ENCODE measurements around the gene SEPTIN12.

SEPTIN12 gene, protein sequence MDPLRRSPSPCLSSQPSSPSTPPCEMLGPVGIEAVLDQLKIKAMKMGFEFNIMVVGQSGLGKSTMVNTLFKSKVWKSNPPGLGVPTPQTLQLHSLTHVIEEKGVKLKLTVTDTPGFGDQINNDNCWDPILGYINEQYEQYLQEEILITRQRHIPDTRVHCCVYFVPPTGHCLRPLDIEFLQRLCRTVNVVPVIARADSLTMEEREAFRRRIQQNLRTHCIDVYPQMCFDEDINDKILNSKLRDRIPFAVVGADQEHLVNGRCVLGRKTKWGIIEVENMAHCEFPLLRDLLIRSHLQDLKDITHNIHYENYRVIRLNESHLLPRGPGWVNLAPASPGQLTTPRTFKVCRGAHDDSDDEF

DNA sequence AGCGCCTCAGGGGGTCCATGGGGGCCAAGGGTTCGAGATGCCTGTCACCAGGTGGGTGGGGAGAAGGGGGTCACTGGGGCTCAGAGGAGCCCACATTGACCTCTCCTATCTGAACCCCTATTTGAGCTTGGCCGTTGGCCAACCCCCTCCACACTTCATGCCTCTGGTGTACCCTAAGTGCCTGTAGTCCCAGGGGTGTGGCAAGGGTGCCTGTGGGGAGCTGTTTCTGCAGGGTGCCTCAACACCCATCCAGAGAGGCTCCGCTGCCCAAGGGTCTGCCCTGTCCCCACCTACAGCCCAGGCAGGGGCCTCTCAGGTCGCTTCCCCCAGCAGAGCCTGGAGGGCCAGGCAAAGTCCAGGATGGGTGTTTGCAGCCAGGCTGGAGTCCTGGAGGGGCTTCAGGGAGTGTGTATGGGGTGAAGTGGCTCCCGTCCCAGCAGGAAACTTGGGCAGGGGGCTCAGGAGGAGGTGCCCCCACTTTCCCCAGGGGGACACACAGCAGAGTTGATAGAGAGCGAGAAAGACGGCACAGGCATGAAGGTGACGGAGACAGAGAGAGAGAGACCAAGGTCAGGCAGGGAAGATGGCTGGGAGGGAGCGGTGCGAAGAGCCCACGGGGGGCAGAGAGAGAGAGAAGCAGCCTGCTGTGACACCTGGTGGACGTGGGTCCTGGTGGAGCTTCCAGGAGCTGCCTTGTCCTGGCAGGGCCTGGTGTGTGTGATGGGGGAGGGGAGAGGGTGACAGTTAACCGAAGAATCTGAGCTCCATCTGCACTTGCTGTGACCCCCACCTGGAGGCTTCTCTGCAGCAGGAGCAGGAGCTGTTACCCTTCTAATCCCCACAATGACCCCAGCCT lies at the start of gene SEPTIN12:
Gene SEPTIN12 (minus strand): TSS at position 719 of the 856 bp plus-strand sequence. CDS start 700 bp downstream, at position 19.
- DNase-seq: peak; percentile 30

DNA sequence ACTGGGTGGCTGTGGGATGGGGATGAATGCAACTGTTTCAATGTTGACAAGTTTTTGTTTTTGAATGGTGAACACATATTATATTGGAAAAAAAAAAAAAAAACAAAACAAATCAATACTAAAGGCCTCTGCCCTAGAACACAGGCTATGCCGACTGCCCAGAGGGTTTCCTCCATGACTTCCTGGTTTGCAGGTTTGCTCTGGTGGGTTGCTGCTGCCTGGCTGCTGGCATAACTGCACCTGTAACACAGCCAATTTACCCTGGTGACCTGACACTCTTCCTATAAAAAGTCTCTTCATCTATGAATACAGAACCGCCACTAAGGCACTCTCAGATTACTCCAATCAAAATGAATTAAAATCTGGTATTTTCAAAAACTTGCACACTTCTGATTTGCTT lies 48.6 kb upstream of the SEPTIN12 start:
- no peak for DNase-seq

DNA sequence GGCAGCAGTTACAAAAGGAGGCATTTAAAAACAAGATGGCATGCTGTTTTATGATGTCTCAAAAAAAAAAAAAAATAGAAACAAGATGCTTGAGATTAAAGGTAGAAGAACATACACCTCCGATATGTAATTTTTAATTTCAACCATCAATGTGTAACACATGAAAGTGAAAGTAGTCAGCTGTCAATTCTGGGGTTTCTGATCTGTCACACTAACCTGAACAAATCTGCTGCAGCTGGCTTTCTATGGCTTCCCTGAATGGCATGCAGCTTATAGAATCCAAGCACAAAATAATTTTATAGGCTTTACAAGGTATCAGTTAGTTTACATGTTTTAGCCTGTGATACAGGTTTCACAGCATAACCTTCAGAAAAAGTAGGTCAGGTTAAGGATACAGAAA lies 45.4 kb upstream of the SEPTIN12 start:
- no peak for DNase-seq

DNA sequence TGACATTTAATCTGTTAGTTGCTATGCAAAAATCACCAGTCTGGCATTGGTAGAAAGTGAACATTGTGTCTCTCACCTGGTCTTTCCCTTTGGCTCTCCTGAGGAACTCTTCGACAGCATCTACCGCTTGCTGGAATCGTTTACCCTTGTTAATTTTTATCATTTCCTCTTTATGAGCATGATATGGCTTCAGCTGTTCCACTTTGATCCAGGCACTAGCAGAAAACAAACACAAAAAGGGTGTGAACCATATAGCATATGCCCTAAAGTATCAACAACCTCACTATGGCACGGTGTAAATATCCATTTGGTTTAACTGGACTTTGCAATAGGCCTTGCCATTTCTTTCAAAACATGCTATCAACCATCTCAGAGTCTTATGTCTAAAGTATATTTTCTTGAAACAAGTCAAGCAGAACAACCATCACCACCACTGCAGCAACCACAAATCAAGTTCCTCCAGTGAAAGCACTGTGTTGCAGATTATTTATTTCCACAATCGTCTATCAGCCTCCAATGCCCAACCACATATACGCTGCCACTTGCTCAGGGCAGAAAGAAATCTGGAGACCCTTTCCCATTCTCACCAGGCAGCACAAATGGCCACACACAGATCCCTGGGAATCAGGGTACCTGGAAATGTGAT lies 44.7 kb upstream of the SEPTIN12 start:
- no peak for DNase-seq

DNA sequence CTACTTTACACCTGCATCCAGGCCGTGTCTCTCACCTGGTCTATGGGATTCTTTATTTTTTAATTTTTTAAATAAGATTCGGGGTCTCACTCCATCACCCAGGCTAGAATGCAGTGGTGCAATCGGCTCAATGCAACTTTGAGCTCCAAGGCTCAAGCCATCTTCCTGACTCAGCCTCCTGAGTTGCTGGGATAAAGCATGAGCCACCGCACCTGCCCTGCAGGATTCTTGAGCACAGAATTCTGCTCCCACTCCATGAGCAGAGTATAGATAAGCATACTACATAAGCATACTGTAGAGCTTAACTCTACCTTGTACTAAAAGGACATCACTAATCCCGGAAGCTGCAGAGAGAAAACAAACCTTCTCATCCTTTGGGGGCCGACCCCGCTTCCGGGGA lies 43.5 kb upstream of the SEPTIN12 start:
- no peak for DNase-seq

DNA sequence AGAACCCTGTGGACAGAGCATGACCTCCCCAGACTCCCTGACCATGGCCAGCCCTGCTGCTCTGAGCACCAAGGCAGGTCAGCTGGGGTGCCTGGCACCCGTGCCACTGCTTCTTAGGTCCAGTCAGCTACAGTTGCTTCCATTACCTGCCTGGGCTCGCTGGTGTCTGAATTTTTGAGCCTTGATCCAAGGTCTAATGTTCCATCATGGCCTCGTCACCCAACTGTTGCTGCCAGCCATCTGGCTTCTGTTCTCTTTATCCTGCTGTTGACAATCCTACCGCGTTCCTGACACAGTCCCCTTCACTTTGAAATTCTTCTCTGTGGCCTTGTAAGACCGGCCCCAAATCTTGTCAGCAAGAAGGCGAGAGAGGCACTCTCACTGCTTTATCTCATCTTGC lies 42.3 kb upstream of the SEPTIN12 start:
- no peak for DNase-seq

DNA sequence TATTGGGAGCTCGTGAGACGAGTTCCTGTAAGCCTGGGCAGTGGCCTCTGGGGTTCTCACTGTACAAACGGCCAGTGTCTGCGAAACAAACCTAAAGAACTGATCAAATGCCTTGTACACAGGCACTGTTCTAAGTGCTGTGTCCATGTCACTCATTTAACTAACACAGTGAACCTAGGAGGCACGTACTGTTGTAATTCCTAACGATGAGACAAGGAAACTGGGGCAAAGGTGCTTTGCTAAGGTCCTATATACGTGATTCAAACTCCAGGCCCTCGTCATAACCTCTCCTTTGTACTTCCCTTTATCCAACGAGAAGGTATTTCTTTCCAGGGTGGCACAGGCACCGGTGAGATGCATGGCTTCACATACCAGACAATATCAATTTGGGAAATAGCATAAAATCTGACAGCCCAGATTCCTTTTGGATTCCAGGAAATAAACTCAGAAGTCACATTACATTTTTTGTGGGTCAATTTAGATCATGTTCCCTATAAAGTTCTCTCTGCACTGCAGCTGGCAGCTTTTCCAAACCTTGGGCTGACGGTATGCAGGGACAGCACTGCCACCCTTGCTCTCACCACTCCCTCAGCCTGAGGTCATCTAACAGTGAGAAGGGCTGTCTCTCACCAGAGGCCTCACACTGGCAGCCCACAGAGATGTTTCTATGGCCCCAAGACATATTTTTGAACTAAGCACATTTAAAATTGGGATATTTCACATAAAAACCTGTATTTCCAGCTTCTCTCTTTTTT lies 40.6 kb upstream of the SEPTIN12 start:
- DNase-seq: no peak

DNA sequence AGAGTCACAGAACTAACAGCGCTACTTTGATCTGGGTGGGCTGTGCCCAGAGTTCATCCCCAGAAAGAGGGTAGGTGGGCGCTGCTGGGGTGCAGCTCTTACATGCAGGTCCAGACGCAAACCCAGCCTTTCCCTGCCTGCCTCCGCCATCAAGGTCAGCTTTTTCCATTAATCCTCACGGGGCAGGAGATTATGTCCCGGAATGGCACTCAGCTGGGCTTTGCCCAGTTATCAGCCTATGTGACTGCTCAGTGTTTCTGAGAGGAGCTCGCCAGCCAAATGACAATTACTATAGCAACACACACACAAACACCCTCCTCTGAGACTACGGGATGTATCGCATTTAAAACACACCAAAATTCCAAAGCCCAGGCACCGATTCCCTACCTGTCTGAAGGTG lies 38.8 kb upstream of the SEPTIN12 start:
- DNase-seq: no peak

DNA sequence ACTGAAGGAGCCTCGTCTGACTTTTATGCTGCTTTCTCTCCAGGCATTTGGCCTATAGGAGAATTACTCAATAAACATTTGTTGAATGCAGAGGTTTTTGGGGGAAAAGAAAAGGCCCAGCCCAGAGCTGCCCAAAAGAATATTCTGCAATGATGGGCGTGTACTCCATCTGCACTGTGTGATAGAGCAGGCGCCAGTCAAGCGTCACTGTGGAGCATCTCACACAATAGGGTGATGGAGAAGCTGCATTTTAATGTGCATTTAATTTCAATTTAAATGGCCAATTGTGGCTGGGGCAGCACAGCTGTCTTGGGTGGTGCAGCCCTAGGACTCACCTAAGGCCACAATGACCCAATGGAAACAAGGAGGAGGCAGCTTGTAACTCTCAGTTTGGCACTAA lies 38.4 kb upstream of the SEPTIN12 start:
- no peak for DNase-seq

DNA sequence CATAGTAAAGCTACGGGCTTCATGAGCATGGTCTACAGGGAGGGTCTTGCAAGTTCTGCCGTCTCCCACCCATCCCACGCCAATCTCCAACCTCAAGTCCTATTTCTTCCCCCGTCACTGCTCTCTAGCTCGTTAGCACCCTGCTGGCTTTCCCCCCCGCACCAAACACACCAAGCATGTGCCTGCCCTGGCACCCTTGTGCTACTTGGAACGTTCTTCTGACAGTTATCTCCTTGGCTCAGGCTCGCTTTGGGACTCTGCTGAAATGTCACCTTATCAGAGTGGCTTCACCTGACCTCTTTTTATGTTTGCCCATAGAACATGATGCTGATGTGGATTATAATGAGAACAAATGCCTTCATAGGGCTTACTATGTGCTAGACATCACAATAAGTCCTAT lies 37.1 kb upstream of the SEPTIN12 start:
- no peak for DNase-seq

DNA sequence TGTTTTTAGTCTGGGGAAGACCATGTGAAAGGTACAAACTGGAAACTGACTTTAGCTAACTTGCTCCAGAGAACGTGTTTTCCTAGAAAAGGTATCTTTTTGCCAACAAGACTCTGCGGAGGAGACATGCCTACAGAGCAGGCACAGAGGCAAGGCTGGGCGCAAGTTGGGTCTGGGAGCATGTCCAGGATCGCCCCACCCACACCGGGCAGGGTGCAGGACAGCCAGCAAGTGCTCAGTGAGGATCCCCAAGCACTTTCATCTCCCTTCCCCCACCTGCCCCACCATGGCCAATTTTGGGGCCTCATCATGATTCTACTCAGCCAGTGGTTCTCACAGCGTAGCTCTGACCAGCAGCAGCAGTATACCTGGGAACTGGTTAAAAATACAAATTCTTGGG lies 32.5 kb upstream of the SEPTIN12 start:
- no peak for DNase-seq

DNA sequence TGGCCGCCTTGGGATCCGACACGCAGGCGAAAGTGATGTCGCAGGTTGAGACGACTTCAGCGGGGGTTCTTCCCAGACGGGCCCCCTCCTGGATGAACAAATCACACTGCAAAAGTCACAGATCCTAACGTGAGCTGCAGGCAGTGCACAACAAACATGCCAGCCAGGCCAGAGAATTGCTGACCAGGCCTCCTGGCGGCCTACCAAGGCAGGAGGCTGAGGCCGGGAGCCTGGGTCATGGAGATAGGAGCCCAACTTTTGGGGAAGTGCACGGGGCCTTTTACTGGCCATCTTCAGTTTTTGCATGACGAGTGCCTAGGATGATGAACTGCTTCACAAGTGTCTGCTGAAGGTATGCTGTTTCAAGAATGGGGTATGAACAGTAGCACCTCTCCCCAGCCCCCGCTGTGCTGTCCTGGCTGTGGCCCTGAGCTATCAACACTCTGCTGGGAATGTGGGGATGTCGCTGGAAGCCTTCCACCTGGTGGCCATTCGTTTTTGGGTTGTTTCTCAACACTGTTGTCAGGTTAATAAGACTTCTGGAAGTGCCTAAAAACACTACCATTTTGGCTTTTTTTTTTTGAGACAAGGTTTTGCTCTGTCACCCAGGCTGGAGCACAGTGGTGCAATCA lies 26.5 kb upstream of the SEPTIN12 start:
- DNase-seq: no peak

DNA sequence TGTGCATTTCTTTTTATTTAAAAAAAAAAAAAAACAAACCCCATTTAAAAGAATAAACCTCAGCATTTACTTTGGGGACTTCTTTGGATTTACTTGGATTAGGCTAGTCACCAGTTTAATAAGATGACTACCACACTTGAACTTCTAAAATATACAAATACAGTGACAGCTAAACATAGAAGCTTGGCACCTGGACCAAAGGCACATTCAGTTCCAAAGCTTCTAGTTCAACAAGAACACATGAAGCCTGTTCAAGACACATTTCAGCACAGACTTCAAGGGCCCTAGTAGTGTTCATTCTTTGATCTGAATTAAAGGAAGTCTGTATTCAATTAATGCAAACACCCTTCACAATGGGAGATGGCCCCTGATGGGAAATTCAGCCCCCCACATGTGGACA lies 25.9 kb upstream of the SEPTIN12 start:
- DNase-seq: no peak

DNA sequence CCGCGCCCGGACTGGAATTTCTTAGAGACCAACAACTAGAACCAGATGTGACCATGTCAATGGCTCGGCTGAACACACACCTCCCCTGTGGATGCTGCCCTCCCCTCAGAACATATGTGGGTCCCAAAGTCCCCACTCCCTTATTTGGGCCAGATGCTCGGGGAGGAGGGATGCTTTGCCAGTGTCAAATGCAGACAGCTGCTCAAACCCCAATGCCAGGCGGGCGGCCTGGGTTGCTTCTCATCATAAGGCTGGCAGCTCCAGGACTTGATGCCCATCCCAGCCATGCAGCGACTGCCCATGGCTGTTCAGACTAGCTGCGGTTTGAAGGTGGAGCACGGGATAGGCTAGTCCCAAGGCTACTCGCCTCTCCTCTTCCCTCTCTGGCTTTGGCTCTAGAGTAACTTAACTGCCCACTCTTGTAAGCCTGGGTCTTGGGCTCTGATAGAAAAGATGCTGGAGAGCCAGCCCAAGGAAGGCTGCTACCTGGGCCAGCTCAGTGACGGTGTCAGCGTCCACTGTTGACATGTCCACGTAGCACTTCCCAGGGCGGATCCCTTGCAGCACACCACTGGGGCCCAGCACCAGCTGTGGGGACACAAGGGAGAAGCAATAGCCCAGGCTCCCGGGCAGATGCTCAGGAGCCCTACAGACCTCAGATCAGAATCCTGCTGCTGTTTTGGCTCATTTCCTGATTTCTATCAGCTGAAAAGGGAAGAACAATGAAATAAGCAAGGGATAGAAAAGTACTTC lies 25.3 kb upstream of the SEPTIN12 start:
- DNase-seq: no peak

DNA sequence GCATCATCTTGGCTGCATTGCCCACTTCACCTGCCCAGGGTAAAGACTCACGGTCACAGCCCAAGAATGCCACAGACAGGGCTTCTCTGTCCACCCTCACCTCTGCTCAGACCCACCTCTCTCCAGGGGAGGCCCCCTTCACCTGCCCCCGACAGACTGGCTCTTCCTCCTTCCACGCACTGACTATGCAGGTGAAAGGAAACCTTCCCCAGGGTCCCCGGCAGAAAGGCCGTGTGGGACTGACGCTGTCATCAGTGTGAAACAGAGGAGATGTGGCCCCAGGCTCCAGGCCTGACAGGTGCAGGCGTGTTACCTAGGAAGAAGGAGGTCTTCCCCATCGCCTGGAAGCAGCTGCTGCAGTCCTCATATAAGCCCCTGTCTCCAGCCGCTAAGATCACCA lies 23.6 kb upstream of the SEPTIN12 start:
- no peak for DNase-seq

DNA sequence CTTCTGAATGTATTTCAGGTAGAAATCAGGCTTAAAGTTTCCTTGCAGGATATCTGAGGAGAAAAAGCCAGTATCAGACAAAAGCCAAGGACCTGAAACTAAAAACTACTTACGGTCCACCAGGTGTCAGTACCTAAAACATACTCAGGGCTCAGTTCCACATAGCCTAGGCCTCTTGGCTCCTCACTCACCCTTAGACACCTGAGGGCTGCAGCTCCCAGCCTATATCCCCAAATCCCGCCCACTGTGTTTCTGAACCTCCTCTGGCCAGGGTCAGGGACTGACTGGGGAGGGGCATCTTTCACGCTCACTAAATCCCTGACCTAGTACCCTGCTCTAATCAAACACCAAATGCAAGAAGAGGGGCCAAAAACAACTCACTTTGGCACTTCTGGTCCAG lies 23.1 kb upstream of the SEPTIN12 start:
- DNase-seq: no peak

DNA sequence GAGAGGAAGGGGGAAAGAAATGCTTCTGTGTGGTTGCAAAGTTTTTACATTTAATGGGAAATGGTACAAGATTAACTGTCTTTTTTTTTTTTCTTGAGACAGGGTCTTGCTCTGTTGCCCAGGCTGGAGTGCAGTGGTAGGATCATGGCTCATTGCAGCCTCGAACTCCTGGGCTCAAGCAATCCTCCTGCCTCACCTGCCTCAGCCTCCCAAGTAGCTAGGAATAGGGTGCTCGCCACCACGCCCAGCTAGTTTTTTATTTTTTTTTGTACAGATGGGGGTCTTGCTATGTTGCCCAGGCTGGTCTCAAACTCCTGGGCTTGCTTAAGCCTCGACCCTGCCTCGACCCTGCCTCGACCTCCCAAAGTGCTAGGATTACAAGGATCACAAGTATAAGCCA lies 18.1 kb upstream of the SEPTIN12 start:
- DNase-seq: no peak

DNA sequence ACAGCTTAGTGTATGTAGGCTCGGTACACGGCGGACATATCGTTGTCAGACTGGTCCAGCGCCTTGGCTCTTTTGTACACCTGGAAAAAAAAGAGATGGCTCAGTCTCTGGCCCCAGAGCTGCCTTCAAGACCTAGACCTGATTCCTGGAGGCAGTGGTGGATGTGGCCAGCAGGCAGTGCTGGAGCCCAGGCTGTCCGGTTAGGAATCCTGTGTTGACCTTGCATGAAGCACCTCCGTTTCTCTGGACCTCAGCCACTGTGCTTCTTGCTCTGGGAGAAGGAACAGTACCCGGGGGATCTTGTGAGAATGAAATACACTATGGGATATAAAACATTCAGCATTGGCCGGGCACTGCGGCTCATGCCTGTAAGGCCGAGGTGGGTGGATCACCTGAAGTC lies 17.1 kb upstream of the SEPTIN12 start:
- no peak for DNase-seq

DNA sequence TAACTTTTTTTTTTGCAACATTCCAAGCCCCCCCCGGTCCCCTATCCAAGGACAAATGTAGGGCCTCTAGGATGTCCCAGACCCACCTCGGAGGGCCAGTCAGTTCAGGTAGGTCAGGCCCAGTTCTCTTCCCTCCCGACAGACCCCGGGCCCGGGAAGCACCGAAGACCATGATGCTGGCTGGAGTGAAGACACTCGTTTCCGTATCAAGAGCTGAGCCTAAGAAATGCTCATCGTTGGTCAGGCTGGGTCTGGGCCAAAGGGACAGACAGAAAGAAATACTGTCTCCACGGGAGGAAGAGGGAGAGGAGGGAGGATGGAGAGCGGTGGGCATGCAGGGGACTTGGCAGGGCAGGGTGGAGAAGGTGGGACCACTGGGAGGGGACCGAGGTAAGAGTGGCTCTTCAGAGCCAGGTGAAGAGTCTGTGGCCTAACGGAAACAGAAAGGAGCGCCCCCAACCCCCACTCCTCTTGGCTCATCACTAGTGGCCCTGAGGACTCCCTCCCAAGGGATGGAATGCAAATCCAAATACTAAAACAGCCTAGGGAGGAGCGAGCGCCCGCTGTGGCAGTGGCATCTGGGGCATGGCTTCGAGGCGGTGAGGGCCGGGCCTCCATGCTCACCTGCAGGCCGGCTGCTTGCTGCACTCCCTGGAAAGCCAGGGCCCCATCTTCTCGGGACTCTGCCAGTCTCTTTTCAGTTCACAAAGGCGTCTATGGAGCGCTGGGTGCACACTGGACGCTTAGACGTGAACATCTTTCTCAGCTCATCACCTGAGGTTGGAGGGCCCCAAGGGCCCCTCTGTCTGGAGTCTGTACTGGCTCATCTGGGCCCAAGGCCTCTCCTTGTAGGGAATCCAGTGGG lies 16.0 kb upstream of the SEPTIN12 start:
- no peak for DNase-seq

DNA sequence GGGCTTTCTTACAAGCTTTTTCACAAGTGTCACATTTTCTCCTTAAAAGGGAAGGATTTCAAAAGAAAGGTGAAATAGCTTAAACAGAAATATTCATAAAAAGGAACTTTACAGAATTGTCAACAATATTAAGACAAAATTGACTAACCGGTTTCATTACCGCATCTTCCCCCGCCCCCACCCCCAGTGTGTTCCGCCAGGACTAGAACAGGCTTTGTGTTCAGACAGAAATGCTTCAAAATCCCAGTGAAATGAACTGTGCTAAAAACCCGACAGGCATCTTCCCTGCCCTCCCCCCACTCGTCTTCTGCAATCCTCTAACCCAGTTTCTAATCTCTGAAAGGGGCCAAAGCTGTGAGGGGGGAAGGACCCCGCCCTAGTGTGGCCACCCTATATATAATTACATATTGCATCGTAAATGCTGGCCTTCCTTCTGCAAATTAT lies 15.3 kb upstream of the SEPTIN12 start:
- DNase-seq: peak; percentile 46
